Stimulated activated CD8-positive, alpha-beta memory T cell treated with anti-CD3 and anti-CD28 coated beads, Interleukin-12 subunit alpha, Interleukin-12 subunit beta, amount 100 ng/mL, for 24 hours (primary cell): Measurements from ENCODE around the gene PDE1A.

Experiments used
- DNase-seq: peaks from one replicate; pipeline ENCODE4 v3.0.0-alpha.2; 2020; ENCODE audit errors: extremely low read depth

Gene PDE1A

DNA sequence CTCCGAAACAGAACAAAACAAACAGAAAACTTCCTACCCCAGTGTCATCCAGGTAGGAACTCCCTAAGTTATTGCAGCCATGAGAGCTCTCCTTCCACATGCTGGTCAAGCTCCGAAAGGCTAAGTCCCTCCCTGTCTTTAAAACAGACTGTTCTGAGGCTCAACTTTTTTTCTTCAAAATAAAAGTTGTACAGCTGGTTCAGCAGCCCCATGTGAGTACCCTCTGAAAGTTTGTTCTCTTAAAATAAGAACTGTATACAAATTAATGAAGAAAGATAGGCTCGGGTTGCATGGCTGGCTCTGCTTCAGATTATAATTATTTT lies at the start of gene PDE1A:
Gene PDE1A (minus strand): TSS at position 119 of the 323 bp plus-strand sequence.
- DNase-seq: no peak

DNA sequence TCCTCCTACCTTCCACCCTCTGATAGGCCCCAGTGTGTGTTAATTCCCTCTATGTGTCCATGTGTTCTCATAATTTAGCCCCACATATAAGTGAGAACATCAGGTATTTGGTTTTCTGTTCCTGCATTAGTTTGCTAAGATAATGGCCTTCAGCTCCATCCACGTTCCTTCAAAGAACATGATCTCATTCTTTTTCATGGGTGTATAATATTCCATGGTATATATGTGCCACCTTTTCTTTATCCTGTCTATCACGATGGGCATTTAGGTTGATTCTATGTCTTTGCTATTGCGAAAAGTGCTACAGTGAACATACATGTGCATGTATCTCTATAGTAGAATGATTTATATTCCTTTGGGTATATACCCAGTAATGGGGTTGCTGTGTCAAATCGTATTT lies 46.8 kb upstream of the PDE1A start:
- DNase-seq: no peak

DNA sequence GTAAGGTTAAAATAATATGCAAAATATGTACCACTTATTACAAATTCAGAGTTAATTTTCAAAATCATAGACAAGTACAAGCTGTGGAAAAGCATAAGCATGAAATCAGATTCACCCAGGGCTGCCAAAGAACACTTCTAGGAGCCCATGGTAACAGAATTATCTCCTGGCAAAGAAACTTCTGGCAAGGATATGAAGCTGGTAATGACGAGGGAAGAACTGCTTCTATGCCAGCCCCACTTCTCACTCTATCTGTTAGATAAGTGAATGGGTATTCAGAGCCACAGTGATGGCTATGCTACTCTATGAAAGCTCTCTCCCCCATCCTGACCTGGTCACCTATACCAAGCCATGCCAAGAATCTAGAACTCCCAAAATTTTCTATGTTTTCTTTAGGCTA lies 36.9 kb upstream of the PDE1A start:
- no peak for DNase-seq

DNA sequence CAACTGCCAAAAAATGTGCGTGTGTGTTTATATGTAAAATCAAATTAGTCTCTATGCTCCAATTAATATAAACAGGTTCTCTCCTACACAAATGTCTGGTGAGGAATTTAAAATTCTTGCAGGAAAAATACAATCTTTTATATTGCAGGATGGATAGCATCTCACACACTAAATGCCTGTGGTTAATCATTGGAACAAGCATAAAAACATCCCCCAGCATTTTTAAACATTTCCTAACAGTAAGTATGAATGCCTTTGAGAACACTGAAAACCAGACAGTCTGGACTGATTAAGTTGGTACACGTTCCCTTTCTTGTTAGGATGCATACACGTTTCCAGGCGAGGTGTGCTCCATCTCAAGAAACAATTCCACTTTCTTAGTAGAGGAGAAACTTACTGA lies 29.9 kb upstream of the PDE1A start:
- no peak for DNase-seq

DNA sequence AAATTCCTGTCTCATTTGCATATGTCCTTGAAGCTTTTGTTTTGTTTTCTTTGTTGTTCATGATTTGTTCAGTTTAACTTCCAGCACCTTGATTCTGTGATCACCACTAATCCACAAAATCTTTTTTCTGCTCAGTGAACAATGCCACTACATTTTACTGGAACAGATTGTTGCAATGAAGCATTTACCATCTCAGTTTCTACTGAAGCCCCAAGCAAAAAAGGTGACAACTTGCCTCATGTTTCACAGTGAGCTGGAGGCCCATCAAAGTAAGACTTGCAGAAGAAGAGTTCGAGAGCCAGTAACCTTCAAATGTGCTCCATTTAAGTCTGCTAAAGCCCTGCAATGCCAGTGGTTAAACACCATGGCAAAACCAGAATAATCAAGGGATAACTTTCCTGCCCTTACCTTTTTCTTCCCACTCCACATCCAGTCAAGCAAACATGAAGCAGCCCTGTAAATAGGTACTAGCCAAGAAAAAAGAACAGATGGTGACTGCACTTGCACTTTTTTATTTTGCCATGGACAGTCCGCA lies 25.7 kb upstream of the PDE1A start:
- DNase-seq: no peak

DNA sequence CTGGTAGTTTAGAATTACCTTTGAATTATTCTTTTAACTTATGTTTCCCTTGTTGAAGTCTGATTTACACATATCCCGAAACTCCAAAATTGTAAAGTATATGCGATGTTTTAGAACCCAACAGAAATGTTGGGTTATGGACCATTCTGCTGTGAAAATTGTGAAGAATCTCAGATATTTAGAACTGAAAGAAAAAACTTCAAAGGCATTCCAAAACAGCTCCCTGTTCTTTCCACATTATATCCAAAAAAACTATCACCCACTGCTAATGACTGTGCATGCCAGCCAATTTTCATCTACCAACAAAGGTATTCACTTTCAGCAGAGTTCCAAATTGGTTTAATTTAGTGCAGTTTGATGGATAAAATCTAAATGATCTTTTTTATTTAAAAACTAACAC lies 21.5 kb upstream of the PDE1A start:
- no peak for DNase-seq

DNA sequence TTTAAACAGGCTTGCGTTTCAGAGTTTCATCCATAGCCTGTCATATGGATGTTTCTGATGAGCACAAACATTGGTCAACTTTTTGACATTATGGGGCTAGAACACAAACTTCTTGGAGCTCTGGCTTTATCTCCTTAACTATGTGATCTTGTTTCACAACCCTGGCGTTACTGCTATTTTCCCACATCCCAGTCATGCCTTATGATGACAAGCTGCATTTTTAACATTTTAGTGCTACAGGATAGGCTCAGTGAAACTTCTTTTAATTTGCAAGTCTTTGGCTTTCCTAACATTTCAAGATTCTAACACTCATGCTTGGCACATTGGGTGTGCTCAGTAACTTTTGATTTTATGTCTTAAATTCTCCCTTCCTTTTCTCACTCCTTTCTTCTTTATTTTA lies 21.0 kb upstream of the PDE1A start:
- DNase-seq: no peak

DNA sequence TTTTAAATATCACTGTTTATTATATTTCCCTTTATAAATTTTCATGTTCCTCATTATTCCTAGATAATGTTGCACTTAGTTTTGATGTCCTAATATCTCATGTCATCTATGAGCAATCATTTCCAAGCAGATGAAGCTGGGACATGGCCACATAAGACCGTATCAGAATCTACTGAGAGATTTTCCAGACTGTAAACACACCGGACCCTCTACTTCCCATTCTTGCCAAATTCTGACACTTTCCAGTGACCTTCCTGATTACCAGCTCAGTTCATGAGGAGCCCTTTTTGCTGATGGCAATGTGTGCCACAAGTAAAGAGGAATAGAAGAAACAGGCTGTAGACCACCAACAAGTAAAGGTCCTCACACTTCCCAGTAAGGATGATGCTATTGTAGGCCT lies 20.3 kb upstream of the PDE1A start:
- no peak for DNase-seq

DNA sequence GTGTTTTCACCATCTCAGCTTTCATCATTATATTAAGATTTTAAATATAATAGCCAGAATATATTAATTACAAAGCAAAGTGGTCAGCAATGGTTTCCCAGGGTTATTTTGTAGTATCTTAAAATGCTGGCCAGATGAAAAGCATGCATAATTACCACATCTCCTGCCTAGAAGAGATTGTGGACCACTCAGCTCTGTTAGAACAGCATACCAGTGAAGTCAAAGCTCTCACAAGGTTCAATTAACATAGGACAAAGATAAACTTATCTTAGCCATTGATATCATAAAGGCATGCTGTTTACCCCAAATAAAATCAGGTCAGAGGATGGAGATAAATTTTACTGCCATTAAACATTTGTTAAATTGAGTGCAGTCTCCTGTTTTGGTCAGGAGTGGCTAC lies 19.3 kb upstream of the PDE1A start:
- no peak for DNase-seq

DNA sequence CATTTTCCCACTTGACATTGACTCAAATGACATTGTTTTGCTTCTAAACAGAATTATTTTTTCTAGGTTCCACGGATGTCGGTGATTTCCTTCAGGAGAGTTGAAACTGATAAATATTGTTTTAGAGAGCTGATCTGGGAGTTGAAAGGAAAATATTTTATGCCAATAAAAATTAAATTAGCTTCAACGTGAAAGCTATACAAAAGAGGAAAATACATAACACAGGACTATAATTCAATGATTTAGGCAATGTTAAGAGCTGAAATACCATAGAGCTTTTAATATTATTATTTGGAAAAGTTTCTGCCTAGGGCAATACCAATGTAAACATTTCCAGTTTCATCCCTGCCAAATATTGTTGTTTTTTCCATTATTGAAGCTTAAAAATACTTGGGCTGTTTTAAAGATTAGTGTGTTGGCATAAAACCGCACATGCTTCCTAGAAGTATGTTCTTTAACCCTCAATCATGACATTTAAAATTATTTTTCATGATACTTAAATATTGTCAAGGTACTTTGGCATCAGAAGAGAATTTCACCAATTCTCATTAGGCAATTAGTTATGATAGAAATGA lies 18.6 kb upstream of the PDE1A start:
- DNase-seq: no peak

DNA sequence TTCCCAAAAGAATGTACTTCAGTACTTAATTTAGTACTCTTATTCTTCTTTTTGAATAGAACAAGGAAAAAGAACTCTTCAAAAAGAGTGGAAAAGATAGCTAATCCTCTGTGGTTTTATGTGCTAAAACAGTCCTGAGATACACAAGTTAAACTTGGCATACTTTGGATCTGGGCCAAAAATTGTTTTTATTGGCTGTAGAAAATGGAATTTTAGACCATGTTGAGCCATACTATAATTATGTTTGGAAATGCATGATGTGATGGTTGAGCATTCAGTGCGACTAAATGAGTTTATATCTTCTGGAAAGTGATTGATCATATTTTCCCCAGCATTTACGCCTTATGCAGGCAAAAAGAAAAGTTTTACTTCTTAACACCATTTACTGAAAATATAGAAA lies 18.0 kb upstream of the PDE1A start:
- DNase-seq: no peak

DNA sequence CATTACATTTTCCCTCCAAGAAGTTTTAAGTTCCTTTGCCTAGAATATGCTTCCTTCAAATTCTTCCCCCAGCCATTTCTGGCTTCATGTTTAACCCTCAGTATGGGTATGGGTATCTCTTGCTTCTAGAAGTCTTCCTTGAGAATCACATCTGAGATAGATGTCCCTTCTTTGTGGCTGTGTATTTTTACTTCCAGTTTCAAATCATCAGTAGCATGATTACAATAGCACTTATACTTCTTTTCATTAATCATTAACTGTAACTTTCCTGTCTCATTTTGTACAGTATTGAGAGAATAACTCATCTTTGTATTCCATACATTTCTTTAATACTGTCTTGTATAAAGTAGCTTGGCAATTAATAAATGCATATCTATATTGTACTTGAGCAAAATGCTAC lies 17.3 kb upstream of the PDE1A start:
- DNase-seq: no peak

DNA sequence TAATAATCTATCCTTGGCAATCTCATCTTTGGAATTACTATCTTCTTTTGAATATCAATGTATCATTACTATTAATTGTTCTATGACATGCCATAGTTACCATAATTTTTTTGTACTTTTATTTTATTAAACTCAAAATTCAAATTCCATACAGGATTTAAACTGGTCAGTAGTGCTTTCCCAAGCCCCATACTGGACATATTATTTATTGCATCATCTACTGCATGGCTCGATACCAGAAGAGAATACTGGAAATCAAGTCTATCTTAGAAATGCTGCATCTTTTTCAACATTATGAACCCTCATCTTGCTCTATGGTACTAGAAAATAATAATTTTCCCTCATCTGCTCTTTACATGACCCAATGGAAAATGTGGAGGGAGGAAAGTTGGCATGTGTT lies 9.4 kb upstream of the PDE1A start:
- DNase-seq: no peak

DNA sequence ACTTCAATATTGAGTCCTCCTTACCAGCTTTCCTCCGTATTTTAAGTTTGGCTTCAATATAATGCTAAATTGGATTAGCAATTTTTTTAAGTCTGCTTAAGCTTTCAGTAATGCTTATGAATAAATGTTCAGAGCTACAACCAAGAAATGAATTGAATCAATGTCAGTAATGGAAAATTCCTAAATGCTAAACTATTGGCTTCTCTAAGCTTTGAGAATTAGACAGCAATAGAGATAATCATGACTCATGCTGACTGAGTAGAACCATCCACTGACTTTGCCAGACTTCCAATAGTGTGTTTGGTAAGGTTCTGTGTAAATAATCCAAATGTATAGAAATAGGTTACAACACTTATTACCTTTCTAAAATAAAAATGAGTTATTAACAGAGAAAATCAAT lies 8.9 kb upstream of the PDE1A start:
- no peak for DNase-seq

DNA sequence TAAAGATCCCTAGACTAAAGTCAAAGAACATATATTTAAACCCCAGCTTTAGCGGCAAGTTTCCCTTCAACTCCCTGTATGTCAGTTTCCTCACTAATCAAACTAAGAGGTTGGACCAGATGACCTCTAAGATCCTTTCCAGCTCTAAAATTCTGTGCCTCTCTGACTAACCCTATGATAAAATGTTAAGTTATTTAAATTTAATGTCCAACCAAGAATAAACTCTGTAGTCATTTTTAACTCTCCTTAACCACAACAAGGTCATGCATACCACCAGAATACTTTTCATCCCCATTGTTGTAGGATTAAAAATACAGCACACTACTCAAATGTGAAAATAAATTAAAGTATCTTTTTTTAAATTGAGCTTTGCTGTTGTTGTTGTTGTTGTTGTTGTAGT lies 5.2 kb upstream of the PDE1A start:
- no peak for DNase-seq

DNA sequence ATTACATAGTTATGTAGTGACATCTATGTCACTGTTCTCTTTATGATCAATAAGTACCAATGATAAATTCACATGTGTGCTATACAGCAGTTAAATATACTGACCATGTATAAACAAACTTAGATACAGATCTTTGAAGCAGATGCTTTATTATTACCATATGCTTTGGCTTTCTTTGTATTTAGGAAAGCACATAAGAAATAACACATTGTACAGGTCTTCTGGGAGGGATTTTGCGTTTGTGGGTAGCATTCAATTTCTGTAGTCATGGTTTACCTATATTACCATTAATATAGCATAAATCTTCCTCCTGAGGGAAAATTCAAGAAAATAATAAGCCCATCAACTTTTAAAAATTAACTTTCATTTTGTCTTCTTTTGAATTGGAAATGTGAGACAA lies 1.6 kb upstream of the PDE1A start:
- DNase-seq: no peak

DNA sequence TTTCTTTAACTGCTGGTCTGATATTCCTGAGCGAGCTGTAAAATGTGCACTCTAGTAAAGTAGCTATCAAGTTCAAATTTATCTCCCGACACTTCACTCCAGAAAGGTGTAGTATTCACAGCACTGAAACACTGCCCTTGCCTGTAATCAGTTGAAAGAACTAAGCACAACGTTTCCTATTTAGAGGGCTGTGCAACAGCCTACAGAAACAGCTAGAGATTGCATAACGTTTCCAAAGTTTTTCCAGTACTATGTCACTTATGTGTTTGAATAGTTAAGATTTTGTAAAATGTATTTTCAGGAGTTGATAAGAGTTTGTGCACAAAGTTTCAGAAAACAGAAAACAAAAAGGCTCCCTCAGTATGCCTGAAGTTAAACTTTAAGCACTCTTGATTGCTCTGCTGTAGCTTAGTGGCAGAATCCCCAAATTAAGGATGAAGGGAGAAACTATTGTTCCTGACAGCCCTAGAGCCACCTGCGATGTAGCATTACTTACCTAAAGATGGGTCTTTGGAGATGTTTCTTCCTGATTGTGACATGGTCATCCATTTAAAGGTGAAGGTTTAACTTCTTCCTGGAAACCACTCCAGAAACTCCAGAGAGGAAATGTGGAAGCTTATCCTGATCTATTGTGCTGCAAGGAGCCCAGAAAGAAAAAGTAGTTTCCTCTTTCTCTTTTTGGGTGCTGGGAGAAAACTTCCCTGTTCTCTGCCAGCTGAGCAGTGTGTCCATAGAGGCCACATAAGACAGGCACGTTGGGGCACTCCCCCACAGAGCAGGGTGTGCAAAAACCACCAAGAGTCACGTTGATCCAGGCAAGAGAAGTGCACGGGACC lies 536 bp downstream of the PDE1A start:
- no peak for DNase-seq

DNA sequence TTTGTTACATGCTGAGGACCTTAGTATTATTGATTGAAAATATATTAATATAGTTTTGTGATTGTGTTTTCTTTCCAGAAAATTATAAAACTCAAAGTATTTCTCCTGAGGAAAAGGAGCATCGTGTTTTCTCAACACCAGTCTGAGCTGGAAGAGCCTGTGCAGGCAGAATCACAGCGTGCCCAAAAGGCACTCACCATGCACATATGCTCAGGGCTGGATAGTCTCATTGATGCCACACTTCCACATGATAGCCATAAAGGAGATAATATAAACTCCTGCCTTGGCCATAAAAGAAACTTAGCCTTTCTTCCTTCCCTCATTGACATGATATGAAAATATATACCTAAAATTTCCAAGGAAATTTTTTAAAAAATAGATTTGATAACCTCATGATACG lies 4.0 kb downstream of the PDE1A start:
- no peak for DNase-seq

DNA sequence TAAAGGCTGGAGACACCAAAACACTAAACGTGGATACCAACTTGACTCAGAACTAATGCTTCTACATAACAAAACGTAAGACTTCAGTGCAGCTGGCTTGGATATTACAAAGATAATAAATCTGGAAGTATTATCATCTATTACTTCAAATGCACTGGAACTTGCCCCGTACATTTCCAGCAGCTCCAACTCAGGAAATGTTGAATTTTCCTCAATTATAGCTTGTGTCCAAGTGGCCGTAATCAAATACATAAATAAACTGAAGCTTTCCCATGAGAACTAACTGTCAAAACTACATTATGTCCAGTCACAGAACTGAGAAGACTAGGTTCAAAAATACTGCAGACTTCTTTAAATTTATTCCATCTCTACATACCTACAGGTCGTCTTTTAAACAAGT lies 6.2 kb downstream of the PDE1A start:
- no peak for DNase-seq

DNA sequence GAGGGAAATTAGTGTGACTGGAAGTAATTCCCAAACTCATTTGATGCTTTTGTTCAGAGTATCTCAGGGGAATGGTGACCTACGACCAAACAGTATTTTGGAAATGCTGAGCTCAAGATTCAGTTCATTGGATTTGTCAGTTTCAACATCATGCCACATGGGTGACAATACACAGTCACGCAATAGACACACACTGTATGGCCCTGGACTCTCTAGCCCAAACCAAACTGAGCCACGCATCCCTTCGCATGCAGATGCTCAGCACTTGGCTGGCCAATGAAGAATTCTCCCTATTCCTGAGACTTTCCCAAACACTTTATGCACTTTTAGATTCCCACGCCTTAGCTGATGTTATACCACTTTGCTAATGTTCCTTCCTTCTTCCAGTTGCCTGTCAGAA lies 10.0 kb downstream of the PDE1A start:
- no peak for DNase-seq

DNA sequence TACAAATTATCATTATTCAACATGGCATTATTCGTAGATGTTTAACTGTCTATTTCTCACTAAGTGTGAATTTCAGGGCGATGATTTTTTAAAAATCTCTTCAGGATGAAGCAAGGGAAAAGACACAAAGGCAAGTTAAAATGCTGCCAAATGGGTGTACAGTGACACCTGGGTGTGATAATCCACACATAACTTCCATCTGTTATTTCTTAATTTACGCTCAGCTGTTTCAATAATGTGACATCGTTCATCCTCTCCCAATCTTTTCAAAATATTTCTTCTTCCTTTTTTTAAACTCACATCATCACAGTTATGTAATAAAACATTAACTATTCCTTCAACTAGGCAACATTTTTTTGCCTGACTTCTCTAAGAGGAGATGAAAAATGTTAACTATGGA lies 10.6 kb downstream of the PDE1A start:
- no peak for DNase-seq

DNA sequence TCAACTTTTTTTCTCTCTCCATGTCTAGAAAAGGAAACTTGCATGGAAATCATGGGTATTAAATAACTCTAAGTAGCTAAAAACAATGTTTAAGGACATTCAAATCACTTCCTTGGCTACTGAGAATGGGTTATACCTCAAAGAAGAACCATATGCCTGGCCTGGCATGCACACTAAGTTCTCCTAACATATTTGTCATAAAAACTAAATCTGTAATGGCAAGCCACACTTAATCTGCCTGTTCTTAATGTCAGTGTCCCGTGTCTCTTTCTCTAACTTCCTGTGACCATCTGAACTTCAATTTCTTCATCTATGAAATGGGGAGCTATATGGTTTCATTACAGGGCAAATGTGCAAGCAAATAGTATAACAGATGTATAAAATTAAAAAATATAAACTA lies 11.1 kb downstream of the PDE1A start:
- no peak for DNase-seq

DNA sequence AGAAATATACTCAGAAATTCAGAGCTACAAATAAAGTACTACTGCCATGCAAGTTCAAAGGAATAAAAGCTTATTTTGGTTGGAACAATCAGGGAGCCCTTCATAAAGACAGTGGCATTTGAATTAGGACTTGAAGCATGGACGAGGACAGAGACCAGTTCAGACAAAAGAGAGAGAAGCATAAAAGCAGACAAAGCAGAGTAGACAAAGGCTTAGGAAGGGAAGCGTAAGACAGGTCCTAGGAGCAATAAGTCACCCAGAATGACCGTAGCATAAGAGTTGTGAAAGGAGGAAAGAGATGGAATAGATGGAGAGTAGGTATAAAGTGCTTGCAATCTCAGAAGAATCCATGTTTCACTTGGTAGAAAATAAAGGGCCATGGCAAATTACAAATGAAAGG lies 14.0 kb downstream of the PDE1A start:
- DNase-seq: no peak

DNA sequence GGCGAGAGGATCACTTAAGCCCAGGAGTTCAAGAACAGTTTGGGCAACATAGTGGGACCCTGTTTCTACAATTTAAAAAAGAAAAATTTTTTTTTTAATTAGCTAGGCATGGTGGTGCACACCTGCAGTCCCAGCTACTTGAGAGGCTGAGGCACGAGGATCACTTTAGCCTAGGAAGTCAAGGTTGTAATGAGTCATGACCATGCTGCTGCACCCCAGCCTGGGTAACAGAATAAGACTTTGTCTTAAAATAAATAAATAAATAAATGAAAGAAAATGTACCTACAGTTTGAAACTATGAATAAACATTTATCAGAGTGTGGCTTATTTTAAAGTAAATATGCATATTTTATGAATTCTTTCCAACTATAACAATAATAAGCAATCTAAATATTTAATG lies 16.7 kb downstream of the PDE1A start:
- no peak for DNase-seq
